Kidney (tissue), 14 donors: Measurements from ENCODE around the gene MYOZ3. TPM values are rescaled to one million over a fixed set of nuclear protein-coding genes. Genes with fewer than 3 reads are reported as not detected.

Experiments used
- DNase-seq, 5 donors: peaks; one replicate each; pipeline ENCODE4 v3.0.0-alpha.2; 2013 to 2020
- FAIRE-seq: peaks from 2 replicates; lab custom pipeline; 2012; peaks lifted over from hg19 to GRCh38; lab: Jason Lieb, UNC
- H3K27ac ChIP-seq, 2 donors: one replicate each; pipeline ENCODE4 v1.7.0; 2013; ENCODE audit warnings: low read depth in 2 of 2, low read length in 2 of 2, inconsistent platforms in 1 of 2
- H3K27me3 ChIP-seq: one replicate; pipeline ENCODE4 v1.7.1; 2013; ENCODE audit warnings: low read length, inconsistent platforms; ENCODE audit not compliant: control insufficient read depth, insufficient read depth
- H3K36me3 ChIP-seq, 3 donors: one replicate each; pipeline versions ENCODE4 v1.7.0 to v1.7.1; 2013; ENCODE audit warnings: low read length in 3 of 3, control low read depth in 1 of 3, inconsistent platforms in 1 of 3; ENCODE audit not compliant: insufficient read depth in 3 of 3, control insufficient read depth in 2 of 3
- H3K4me1 ChIP-seq, 3 donors: one replicate each; pipeline versions ENCODE4 v1.7.0 to v1.7.1; 2013; ENCODE audit warnings: low read length in 3 of 3, inconsistent platforms in 1 of 3, low read depth in 1 of 3; ENCODE audit not compliant: control insufficient read depth in 2 of 3, insufficient read depth in 2 of 3
- H3K4me3 ChIP-seq, 3 donors: one replicate each; pipeline versions ENCODE4 v1.7.0 to v1.8.1; 2013; ENCODE audit warnings: low read length in 3 of 3, control low read depth in 1 of 3, inconsistent platforms in 1 of 3
- H3K9ac ChIP-seq, 3 donors: one replicate each; pipeline versions ENCODE4 v1.7.0 to v1.7.1; 2013; ENCODE audit warnings: low read length in 3 of 3, control low read depth in 1 of 3, inconsistent platforms in 1 of 3
- H3K9me3 ChIP-seq, 3 donors: one replicate each; pipeline versions ENCODE4 v1.7.0 to v1.7.1; 2013; ENCODE audit warnings: low read length in 3 of 3, control low read depth in 1 of 3, inconsistent platforms in 1 of 3; ENCODE audit not compliant: control insufficient read depth in 2 of 3, insufficient read depth in 1 of 3
- CTCF ChIP-seq: IDR thresholded peaks from 3 replicates; pipeline ENCODE4 v1.5.1; 2012; ENCODE audit warnings: mild to moderate bottlenecking, moderate library complexity, borderline replicate concordance; ENCODE audit not compliant: insufficient read depth; ENCODE audit errors: extremely low read depth
- intact Hi-C: fragments of 100-400 bp; cut with DNase I; formaldehyde crosslinking; loops from one replicate; pipeline ENCODE4 v1.11.1; 2022
- polyA plus RNA-seq: library from polyadenylated mRNA; stranded (reverse); fragments of 350-450 nt; fragmentation: Illumina TruSeq; extraction: RNeasy Lipid Tissue Mini Kit (QIAGEN cat#74804); gene quantifications from one replicate; pipeline ENCODE4 v1.2.3, GENCODE V29; 2014; ENCODE audit warnings: low read depth, low replicate concordance; ENCODE audit not compliant: insufficient read depth
- total RNA-seq: library from RNA; stranded (reverse); fragmentation: NEBNext Ultra II Directional; extraction: Animal tissue kit (Norgen Biotek cat#: 25700); gene quantifications from one replicate; pipeline ENCODE4 v1.2.1, GENCODE V29; 2021
- donor health status: control.
- donor health status: control.
- donor health status: control.
- donor health status: control.
- donor health status: control.
- donor health status: DM: yes; HTN: yes; CAD: no.
- donor health status: Normal renal cell carcinoma (clear cell type).

MYOZ3 gene
- total and polyA plus RNA-seq, 2 donors from 2014 or later = 0.66 to 1.3 TPM

DNA sequence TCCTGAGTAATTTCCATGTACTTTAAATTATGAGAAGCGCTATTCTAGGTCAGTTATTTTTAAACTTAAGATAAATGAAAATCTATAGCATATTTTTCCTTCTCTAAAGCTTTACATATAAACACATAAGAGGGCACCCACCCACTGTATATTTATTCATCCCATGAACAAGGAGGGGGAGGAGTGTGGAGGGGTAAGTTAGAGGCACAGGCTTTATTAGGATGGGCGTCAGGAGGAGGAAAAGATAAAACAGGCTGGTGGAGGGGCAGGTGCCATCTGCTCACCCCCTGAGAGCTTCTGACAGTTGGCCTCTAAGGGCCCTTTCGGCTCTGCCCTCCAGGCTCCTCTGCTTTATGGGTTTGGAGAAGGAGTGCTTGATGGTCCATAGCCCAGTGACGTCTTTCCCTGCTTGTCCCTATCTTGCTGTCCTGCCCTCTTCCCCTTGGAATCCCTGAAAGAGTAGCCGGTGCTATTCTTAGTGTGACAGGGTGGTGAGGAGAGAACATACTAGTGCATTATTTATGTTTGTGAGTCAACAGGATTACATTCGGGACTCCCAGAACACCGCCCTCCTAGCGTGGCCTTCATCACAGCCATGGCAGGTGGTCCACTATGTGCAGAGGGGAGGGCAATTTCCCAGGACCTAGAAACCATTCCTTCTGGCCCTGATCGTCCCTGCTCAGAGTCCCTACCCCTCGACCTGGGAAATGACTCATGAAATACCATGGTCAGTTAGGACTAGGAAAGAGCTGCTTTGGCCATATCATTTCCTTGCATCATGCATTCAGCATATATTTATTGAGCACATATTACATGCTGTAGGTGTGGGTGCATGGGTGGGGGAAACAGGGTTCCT, 28.5 kb upstream of the MYOZ3 start:
- H3K4me3 ChIP-seq = no peak overlapping the region
- DNase-seq (no peak), FAIRE-seq (no peak)
- H3K9ac ChIP-seq = peak overlapping the region in 1 of 3 donors; percentile 19
- peaks cover 0 to 16% (median 11%) of the 10 kb centered on the region in 3 donors for H3K4me1 ChIP-seq
- no peak for TF ChIP-seq CTCF
- intact Hi-C loops = no loop called here
- no peaks in the 10 kb centered on the region for H3K36me3 ChIP-seq
- peak overlapping the region in 1 of 2 donors; percentile 17 for H3K27ac ChIP-seq
- H3K27me3 ChIP-seq = no peaks in the 10 kb centered on the region
- no peaks in the 10 kb centered on the region for H3K9me3 ChIP-seq

DNA sequence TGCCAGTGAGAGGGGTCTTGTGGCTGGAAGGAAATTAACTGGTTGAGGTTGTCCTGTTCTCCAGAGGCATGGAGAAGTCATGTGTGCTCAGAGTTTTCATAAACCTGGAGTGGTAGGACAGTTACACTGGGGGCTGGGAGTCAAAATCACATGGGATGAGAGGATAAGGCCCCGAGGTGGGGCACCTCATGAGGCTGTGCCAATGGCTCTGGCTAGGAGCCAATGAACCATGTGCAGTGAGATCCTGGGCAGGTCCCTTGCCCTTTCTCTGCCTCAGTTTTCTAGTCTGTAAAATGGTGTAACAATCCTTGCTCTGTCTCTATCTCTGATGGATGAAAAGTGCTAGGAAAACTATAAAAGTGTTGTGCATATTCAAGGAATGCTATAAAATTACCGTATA, 27.6 kb upstream of the MYOZ3 start:
- intact Hi-C loops = no loop called here
- Histone ChIP-seq H3K9ac (no peak overlapping the region), H3K27me3 (no peaks in the 10 kb centered on the region), H3K9me3 (no peaks in the 10 kb centered on the region), H3K36me3 (no peaks in the 10 kb centered on the region), H3K4me3 (no peak overlapping the region), H3K4me1 (peaks cover 0 to 17% (median 13%) of the 10 kb centered on the region in 3 donors), H3K27ac (no peak overlapping the region)
- FAIRE-seq (no peak), DNase-seq (no peak)
- no peak for TF ChIP-seq CTCF

DNA sequence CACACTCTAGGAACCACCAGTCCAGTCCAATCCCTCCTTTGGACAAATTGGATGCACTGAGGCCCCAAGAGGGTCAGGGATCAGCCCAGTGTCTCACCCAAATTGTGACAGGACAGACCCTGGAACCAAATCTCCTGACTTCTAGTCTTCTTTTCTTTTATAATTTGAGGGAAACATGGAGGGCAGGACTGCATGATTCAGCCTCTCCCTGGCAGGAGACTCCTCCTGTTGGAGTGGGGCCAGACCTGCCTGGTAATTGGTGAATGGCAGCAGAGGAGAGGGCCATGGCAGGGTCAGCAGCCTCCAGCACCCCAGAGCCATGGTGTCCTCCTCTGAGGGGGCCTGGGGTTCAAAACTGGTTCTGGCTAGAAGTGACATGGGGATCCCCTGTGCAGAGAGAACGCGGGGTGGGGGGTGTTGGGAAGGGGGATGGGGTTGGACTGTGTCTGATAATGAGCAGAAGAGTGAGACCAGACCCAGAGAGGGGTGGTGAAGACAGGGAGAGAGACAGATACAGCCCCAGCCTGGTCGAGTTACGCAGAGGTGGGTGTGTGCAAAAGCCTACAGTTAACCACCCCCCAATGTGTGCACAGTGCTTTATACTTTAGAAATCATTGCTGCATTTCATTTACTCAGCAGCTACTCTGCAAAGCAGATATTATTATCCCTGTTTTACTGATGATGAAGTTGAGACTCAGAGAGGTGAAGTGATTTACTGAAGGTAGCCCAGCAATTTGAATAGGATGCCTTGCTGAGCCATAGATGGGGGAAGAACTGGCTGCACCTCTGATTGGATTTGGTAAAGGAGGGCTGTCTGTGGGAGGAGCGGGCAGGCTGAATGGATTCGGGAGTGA, 24.4 kb upstream of the MYOZ3 start:
- DNase-seq = peak in 1 of 5 donors; percentile 84
- TF ChIP-seq CTCF = no peak
- intact Hi-C loops = no loop called here
- no peak overlapping the region for H3K4me3 ChIP-seq
- no peaks in the 10 kb centered on the region for H3K9me3 ChIP-seq
- FAIRE-seq = no peak
- peak overlapping the region in 1 of 2 donors; percentile 45 for H3K27ac ChIP-seq
- H3K4me1 ChIP-seq = peaks cover 0 to 32% (median 28%) of the 10 kb centered on the region in 3 donors
- H3K36me3 ChIP-seq = no peaks in the 10 kb centered on the region
- H3K9ac ChIP-seq = no peak overlapping the region
- H3K27me3 ChIP-seq = no peaks in the 10 kb centered on the region
